Skeletal muscle satellite cell (primary cell): ENCODE results near the gene WWC1.

Source experiments
- H3K27me3 ChIP-seq: 2 replicates; pipeline ENCODE4 v1.7.0; 2013; ENCODE audit warnings: low read length; ENCODE audit not compliant: control insufficient read depth, insufficient read depth
- H3K36me3 ChIP-seq: 2 replicates; pipeline ENCODE4 v1.7.0; 2013; ENCODE audit warnings: mild to moderate bottlenecking, control low read depth, low read length; ENCODE audit not compliant: insufficient read depth
- H3K4me1 ChIP-seq: 2 replicates; pipeline ENCODE4 v1.7.0; 2013; ENCODE audit warnings: low read length; ENCODE audit not compliant: control insufficient read depth, insufficient read depth
- H3K4me2 ChIP-seq: 2 replicates; pipeline ENCODE4 v1.7.0; 2013; ENCODE audit warnings: mild to moderate bottlenecking, low read length
- H3K4me3 ChIP-seq: 2 replicates; pipeline ENCODE4 v1.7.0; 2013; ENCODE audit warnings: low read length
- H3K9ac ChIP-seq: 2 replicates; pipeline ENCODE4 v1.7.0; 2013; ENCODE audit warnings: mild to moderate bottlenecking, low read depth, low read length, moderate library complexity
- H3K9me3 ChIP-seq: replicated peaks from 2 replicates; pipeline ENCODE4 v1.7.0; 2013; ENCODE audit warnings: mild to moderate bottlenecking, control low read depth, low read length

WWC1 gene

DNA sequence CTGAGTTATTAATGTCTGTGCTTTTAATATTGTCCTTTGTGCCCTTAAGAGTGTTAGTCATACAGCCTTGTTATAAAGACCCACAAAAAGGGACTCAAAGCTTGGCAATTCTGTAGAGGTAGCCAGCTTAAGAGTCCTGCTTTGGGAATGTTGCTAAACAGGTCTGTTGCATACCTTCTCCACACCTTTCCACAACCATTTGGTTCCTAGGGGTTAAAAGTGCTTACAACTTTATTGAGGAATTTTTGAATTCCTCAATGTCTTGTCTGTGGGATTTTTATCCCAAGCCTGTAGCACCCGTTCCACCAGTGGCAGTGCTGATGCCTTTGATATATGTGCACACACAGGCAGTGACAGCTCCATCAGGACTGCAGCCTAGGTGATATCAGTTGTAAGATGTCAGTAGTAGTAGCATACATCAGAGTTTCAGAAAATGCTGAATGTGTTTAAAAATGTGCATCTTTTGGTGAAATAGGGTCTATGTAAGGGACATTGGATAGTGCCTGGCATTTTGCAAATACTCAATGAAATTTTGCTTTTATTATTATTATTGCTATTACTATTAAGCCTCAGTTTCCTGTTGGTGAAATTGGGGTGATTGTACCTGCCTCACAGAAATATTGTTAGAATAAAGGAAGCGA is 68.5 kb downstream of the WWC1 start:
- Histone ChIP-seq H3K9me3 (no peaks in the 10 kb centered on the region), H3K4me1 (no peaks in the 10 kb centered on the region), H3K9ac (no peak overlapping the region), H3K27me3 (no peaks in the 10 kb centered on the region), H3K36me3 (no peaks in the 10 kb centered on the region), H3K4me2 (no peak overlapping the region), H3K4me3 (no peak overlapping the region)

DNA sequence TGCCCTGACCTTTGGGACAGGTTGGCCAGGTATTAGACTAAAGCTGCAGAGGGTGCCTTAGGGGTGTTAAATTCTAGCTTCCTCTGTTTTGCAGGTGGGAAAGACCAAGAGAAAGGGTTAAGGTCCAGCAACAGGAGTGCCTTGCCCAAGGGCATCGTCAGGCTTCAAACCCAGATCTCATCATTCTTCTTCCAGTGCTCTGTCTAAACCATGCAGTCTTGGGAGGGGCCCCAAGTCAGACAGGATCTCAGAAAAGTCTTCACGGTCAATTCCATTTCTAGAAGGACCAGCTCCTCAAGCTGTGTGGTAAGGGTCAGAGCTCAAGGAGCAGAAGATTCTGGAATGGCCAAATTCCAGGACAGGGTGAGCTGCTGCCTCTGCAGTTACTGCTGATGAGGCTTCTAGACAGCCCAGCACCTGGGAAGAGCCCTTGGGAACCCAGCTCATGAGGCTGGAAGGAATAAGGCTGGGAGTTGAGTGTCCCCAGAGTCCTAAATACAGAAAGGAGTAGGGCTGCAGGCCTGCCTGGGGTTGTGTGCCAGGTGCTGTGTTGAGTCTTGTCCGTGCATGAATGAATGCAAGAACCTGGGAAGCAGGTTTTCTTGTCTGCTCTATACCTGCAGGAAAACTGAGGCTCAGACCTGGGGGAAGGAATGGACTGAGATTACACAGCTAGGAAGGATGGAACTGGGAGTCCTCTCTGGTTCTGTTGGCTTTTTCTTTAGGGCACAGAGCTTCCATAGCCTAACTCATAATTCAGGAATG is 69.3 kb downstream of the WWC1 start:
- Histone ChIP-seq H3K27me3 (no peaks in the 10 kb centered on the region), H3K9ac (no peak overlapping the region), H3K4me3 (no peak overlapping the region), H3K9me3 (no peaks in the 10 kb centered on the region), H3K4me2 (no peak overlapping the region), H3K36me3 (no peaks in the 10 kb centered on the region), H3K4me1 (peaks cover 4% of the 10 kb centered on the region)

DNA sequence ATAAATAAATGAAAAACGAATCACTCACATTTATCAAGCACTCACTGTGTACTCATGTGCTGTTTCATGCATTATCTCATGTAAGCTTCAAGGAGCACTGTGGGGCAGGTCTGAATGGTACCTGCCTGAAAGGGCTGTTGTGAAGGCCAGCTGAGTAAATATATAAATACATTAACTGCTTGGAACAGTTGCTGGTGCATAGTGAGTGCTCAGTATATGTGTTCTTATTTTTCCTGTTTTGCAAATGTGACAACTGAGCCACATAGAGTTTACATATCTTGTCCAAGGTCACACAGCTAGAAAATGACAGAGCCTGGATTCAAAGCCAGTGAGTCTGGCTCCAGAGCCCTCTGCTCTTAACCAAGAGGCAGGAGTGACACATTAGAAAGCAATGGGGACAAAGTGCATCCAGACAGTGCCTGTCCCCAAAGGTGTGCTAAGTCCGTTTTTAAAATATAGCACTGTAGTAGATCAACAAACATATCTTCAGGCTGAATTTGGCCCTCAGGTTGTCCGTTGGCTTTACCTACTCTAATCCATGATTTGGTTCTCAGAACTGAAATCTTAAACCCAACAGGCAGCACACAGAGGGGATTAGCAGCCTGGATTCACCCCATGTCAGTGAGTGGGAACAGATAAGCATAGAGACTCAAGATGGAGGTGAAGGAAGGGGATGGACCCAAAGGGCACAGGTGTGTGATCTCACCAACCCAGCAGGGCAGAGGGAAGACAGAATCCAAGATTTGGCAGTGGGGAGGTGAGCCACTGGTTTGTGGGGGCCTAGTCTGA is 70.8 kb downstream of the WWC1 start:
- Histone ChIP-seq H3K4me1 (peaks cover 8% of the 10 kb centered on the region), H3K27me3 (no peaks in the 10 kb centered on the region), H3K4me2 (no peak overlapping the region), H3K36me3 (no peaks in the 10 kb centered on the region), H3K4me3 (no peak overlapping the region), H3K9me3 (no peaks in the 10 kb centered on the region), H3K9ac (no peak overlapping the region)

DNA sequence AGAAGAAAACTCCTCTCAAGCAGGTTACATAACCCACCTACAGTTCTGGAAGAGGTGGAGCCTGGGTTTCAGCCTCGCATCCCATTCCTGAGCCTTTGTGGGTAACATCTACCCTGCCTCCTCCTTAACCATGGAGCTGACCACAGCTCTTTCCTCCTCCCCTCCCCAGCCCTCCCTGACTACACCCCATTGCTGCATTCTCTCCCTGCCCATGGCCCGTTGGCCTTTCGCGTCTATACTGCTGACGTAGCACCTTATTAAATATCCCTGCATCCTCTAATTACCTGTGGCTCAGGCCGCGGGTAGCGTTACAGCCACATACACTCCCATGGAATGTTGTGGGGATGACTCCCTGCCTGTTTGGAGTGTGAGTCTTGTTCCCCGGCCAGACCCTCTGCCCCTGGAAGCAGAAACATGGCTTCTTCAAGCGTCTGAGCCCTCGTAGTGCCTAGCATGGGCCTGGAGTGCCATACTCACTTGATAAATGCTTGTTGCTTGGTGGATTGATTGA is 72.8 kb downstream of the WWC1 start:
- no peaks in the 10 kb centered on the region for H3K36me3 ChIP-seq
- peaks cover 8% of the 10 kb centered on the region for H3K4me1 ChIP-seq
- H3K9ac ChIP-seq, result no peak overlapping the region
- no peaks in the 10 kb centered on the region for H3K9me3 ChIP-seq
- no peak overlapping the region for H3K4me3 ChIP-seq
- no peak overlapping the region for H3K4me2 ChIP-seq
- no peaks in the 10 kb centered on the region for H3K27me3 ChIP-seq

DNA sequence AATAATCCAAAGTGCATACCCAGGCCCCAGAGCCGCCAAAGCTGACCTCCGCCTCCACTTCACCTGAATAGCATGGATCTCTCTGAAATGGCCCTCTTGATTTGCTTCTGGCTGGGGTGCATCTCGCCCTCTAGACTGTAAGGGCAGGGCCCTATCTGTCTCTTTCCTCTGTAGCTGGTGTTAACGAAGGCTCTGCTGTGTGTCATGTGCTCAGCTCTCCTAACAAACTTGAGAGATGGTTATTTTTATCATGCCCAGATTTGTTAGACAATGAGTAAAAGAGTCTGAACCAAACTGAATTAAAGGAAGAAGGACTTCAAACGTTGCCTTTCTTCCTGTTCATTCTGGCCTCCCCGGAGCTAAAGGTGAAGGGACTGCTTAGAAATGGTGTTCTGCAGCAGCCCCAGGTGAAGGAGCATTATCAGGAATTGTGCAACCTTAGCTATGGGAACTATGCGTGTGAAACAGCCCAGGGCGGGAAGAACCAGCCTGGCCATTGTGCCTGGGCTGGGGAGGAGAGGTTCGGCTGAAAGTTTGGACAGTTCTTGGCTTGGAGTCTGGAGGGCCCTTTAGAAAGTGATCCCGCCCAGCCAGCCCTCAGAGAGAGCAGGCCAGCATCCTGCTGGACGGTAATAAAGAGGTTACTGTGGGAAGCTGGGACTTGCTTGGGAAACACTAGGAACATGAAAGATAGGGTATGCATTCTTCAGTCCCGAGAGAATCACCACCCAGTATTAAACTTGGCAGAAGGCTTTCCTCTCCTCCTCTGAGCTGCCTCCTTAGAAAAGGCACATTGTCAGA is 73.5 kb downstream of the WWC1 start:
- no peak overlapping the region for H3K4me3 ChIP-seq
- no peaks in the 10 kb centered on the region for H3K36me3 ChIP-seq
- no peak overlapping the region for H3K4me2 ChIP-seq
- no peak overlapping the region for H3K9ac ChIP-seq
- H3K4me1 ChIP-seq, result peaks cover 8% of the 10 kb centered on the region
- H3K9me3 ChIP-seq, result no peaks in the 10 kb centered on the region
- H3K27me3 ChIP-seq, result no peaks in the 10 kb centered on the region

DNA sequence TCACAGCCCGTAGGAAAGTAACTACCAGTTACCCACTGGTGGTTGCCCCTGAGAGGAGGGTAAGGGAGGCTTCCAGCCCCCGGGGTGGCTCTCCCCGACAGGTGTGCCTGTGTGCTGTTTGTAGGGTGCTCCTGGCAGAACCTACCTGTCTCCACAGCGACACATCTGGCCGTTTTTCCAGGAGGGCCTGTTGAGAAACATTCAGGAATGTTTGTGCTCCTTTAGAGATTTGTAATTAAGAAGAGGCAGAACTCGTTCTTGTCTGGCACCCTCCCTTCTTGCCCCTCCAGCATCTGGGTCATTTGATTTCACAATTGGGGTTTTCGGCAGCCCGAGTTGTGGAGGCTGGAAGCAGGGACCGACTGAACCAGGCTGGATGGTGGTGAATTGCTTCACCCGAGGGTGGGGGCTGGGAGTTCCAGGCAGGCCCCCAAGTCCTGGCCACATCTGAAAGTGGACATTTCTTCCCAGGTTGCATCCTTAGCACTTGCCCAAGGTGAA is 74.2 kb downstream of the WWC1 start:
- no peak overlapping the region for H3K9ac ChIP-seq
- no peak overlapping the region for H3K4me2 ChIP-seq
- no peaks in the 10 kb centered on the region for H3K27me3 ChIP-seq
- H3K9me3 ChIP-seq, result no peaks in the 10 kb centered on the region
- peaks cover 8% of the 10 kb centered on the region for H3K4me1 ChIP-seq
- H3K36me3 ChIP-seq, result no peaks in the 10 kb centered on the region
- H3K4me3 ChIP-seq, result no peak overlapping the region

DNA sequence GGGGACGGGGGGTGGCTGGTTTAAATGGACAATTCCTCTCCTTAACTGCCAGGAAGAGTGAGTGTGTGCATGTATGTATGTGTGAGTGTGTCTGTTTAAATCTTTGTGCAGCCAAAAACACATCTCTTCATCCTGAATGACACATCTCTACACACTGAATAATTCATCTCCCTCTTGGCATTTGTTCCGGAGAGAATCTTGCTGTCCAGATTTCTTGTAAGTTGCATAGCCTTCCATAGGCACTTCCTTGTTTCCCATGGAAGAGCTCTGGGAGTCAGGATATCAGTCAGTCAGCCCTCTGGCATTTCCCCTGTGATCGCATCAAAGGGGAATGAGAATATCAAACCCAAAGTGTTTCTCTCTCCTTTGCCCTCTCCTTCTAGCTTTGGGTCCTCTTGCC is 74.7 kb downstream of the WWC1 start:
- peaks cover 8% of the 10 kb centered on the region for H3K4me1 ChIP-seq
- no peak overlapping the region for H3K4me3 ChIP-seq
- H3K36me3 ChIP-seq, result no peaks in the 10 kb centered on the region
- H3K27me3 ChIP-seq, result no peaks in the 10 kb centered on the region
- H3K4me2 ChIP-seq, result no peak overlapping the region
- H3K9ac ChIP-seq, result no peak overlapping the region
- H3K9me3 ChIP-seq, result no peaks in the 10 kb centered on the region

DNA sequence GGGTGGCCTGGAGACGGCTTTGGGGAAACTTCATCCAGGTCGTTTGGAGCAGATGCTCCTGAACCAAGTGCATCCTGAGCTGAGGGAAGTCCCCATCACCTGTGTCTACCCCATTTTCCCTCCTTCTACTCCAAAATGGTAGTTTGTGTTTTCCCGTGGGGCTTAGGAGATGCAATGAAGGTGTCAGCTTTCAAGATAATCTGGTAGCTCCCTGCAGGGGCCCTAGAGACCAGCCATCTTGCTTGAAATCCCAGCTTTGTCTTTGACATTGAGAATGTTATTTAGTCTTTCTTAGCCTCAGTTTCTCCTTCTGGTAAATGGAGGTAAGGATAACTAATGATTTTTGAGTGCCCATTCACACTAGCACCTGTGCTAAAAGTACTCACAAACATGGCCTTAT is 77.4 kb downstream of the WWC1 start:
- Histone ChIP-seq H3K4me2 (no peak overlapping the region), H3K27me3 (no peaks in the 10 kb centered on the region), H3K36me3 (no peaks in the 10 kb centered on the region), H3K9ac (no peak overlapping the region), H3K4me3 (no peak overlapping the region), H3K9me3 (no peaks in the 10 kb centered on the region), H3K4me1 (peaks cover 8% of the 10 kb centered on the region)

DNA sequence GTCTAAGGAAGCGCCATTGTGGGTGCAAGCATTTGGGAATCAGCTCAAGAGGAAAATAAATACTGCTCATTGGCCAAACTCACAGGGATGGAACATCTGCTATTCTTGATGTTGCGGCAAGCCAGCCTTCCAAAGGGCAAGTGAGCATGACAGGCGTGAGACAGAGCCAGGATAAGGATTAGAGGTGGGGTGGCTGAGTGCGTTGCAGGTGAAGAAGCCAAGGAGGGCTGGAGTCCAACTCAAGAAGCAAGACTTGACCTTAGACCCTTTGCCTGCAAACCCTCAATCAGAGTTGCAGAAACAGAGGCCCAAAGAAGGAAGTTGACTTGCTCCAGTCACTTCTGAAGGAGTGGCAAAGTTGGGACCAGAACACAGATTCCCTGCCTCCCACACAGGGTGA is 79.4 kb downstream of the WWC1 start:
- no peak overlapping the region for H3K4me3 ChIP-seq
- peaks cover 3% of the 10 kb centered on the region for H3K4me1 ChIP-seq
- no peaks in the 10 kb centered on the region for H3K27me3 ChIP-seq
- H3K9ac ChIP-seq, result no peak overlapping the region
- no peaks in the 10 kb centered on the region for H3K9me3 ChIP-seq
- H3K36me3 ChIP-seq, result no peaks in the 10 kb centered on the region
- H3K4me2 ChIP-seq, result no peak overlapping the region

DNA sequence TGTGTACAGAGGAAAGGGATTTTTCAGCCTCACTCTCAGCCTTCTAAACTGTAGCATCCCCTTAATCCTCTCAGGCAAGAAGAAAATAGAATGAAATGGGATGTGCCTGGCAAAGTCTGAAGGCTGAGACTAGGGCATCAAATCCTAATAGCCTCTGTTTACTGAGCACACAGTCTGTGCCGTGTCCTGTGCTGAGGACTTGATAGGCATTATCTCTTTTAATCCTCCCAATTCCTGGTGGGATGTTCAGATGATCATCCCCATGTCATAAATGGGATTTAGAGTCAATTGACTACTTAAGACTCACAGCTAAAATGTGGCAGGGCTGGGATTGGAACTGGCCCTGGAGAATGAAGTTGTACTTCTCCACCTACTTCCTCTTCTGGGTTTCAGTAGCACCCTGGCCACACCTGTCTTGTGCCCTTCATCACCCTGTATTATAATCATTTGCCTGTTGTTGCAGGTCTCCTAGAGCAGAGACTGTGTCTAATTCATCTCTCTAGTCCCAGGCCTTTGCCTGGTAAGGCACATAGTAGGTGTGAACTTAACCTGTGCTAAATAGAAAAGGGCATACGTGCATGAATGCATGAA is 81.0 kb downstream of the WWC1 start:
- H3K27me3 ChIP-seq, result no peaks in the 10 kb centered on the region
- H3K36me3 ChIP-seq, result no peaks in the 10 kb centered on the region
- no peak overlapping the region for H3K4me2 ChIP-seq
- H3K9ac ChIP-seq, result no peak overlapping the region
- no peaks in the 10 kb centered on the region for H3K9me3 ChIP-seq
- no peak overlapping the region for H3K4me3 ChIP-seq
- no peaks in the 10 kb centered on the region for H3K4me1 ChIP-seq
